Karpas-422 (cell line): ENCODE results near the gene MDH1. TPM values are rescaled to one million over a fixed set of nuclear protein-coding genes. Genes with fewer than 3 reads are reported as not detected.
"Not testable (repeated sequence)": the region's sequence is repeated elsewhere in the genome, so short reads cannot be mapped to it uniquely, and the experiment has no call there.

Experiments used
- DNase-seq: peaks from one replicate; pipeline ENCODE4 v3.0.0-alpha.2; 2015
- H2AFZ ChIP-seq: fragments of 200-600 bp; sonication (generic); 2 replicates; pipeline ENCODE4 v1.6.1; 2014; ENCODE audit warnings: antibody characterized with exemption, low read length, mixed read lengths
- H3K27ac ChIP-seq: fragments of 200-600 bp; sonication (generic); 2 replicates; pipeline ENCODE4 v1.5.1; 2014; ENCODE audit warnings: mild to moderate bottlenecking, low read length, moderate library complexity
- H3K27me3 ChIP-seq: fragments of 200-600 bp; sonication (generic); 2 replicates; pipeline ENCODE4 v1.6.1; 2014; ENCODE audit warnings: low read length, mixed read lengths
- H3K36me3 ChIP-seq: fragments of 200-600 bp; sonication (generic); 2 replicates; pipeline ENCODE4 v1.6.1; 2014; ENCODE audit warnings: low read length, mixed read lengths; ENCODE audit not compliant: insufficient read depth
- H3K4me1 ChIP-seq: fragments of 200-600 bp; sonication (generic); 2 replicates; pipeline ENCODE4 v1.6.1; 2014; ENCODE audit warnings: mild to moderate bottlenecking, low read length, mixed read lengths
- H3K4me2 ChIP-seq: fragments of 200-600 bp; sonication (generic); 2 replicates; pipeline ENCODE4 v1.6.1; 2014; ENCODE audit warnings: low read length, low read depth, mild to moderate bottlenecking; ENCODE audit not compliant: poor library complexity, severe bottlenecking
- H3K4me3 ChIP-seq: fragments of 200-600 bp; sonication (generic); 2 replicates; pipeline ENCODE4 v1.5.1; 2014; ENCODE audit warnings: mild to moderate bottlenecking, antibody characterized with exemption, low read length, mixed read lengths
- H3K79me2 ChIP-seq: fragments of 200-600 bp; sonication (generic); 2 replicates; pipeline ENCODE4 v1.6.1; 2014; ENCODE audit warnings: mild to moderate bottlenecking, low read length, mixed read lengths
- H3K9ac ChIP-seq: fragments of 200-600 bp; sonication (generic); 2 replicates; pipeline ENCODE4 v1.6.0; 2014; ENCODE audit warnings: low read length
- H3K9me2 ChIP-seq: fragments of 200-600 bp; sonication (generic), shearing (Covaris generic); replicated peaks from 2 replicates; pipeline ENCODE4 v1.6.0; 2014; ENCODE audit warnings: mild to moderate bottlenecking, low read length, moderate library complexity; ENCODE audit not compliant: insufficient read depth
- H3K9me3 ChIP-seq: fragments of 300-700, 200-600 bp; sonication (generic); 2 replicates; pipeline ENCODE4 v1.6.1; 2014; ENCODE audit warnings: low read length, mixed read lengths
- H4K20me1 ChIP-seq: fragments of 200-600 bp; sonication (generic); 2 replicates; pipeline ENCODE4 v1.6.1; 2014; ENCODE audit warnings: mild to moderate bottlenecking, antibody characterized with exemption, low read length, low read depth; ENCODE audit not compliant: insufficient read depth
- total RNA-seq: library from RNA; depleted of rRNA; stranded (reverse); fragments of >200 nt; shearing (Covaris generic); gene quantifications from 2 replicates; pipeline ENCODE4 v1.2.3, GENCODE V29; 2014; ENCODE audit warnings: low replicate concordance

The MDH1 gene
- total RNA-seq, 1 experiment from 2014 or later, result 208 TPM

GRCh38 chr2:63558922-63559321, 29.8 kb upstream of the MDH1 start:
- not testable (repeated sequence) for H3K4me2 ChIP-seq, H2AFZ ChIP-seq, H4K20me1 ChIP-seq, DNase-seq, H3K27me3 ChIP-seq, H3K79me2 ChIP-seq, H3K4me3 ChIP-seq, H3K9ac ChIP-seq, H3K4me1 ChIP-seq, H3K9me2 ChIP-seq, H3K36me3 ChIP-seq, H3K9me3 ChIP-seq, H3K27ac ChIP-seq

- no peak for DNase-seq
- H3K27ac ChIP-seq, result no peak overlapping the region
- H3K4me1 ChIP-seq, result no peaks in the 10 kb centered on the region
- no peaks in the 10 kb centered on the region for H3K27me3 ChIP-seq
- no peaks in the 10 kb centered on the region for H3K9me3 ChIP-seq
- no peak overlapping the region for H3K9ac ChIP-seq
- no peak overlapping the region for H3K4me2 ChIP-seq
- no peaks in the 10 kb centered on the region for H3K79me2 ChIP-seq
- no peaks in the 10 kb centered on the region for H3K9me2 ChIP-seq
- H3K4me3 ChIP-seq, result no peak overlapping the region
- no peaks in the 10 kb centered on the region for H3K36me3 ChIP-seq
- no peaks in the 10 kb centered on the region for H4K20me1 ChIP-seq
- no peak overlapping the region for H2AFZ ChIP-seq
Measured at GRCh38 chr2:63562751-63563150, 26.0 kb upstream of the MDH1 start.

GRCh38 chr2:63569740-63570139, 19.0 kb upstream of the MDH1 start:
- DNase-seq, result peak; percentile 33
- peaks cover 5% of the 10 kb centered on the region for H3K9me3 ChIP-seq

GRCh38 chr2:63571291-63571690, 17.5 kb upstream of the MDH1 start:
- no peak overlapping the region for H3K27ac ChIP-seq
- H3K4me3 ChIP-seq, result no peak overlapping the region
- 0 out of 2 replicates have a peak, but pooled peaks cover 3% of the 10 kb centered on the region for H4K20me1 ChIP-seq
- no peak overlapping the region for H3K4me2 ChIP-seq
- no peak overlapping the region for H2AFZ ChIP-seq
- H3K79me2 ChIP-seq, result no peaks in the 10 kb centered on the region; the same call in 1 of the 2 replicates
- H3K4me1 ChIP-seq, result no peaks in the 10 kb centered on the region
- H3K9me3 ChIP-seq, result peaks cover 5% of the 10 kb centered on the region
- no peak overlapping the region for H3K9ac ChIP-seq
- no peaks in the 10 kb centered on the region for H3K36me3 ChIP-seq
- 0 out of 2 replicates have a peak, but pooled peaks cover under 1% of the 10 kb centered on the region for H3K9me2 ChIP-seq
- H3K27me3 ChIP-seq, result no peaks in the 10 kb centered on the region
- DNase-seq, result no peak

More at GRCh38 chr2:63569740-63570139, 19.0 kb upstream of the MDH1 start:
- H3K4me1 ChIP-seq, result no peaks in the 10 kb centered on the region
- H3K36me3 ChIP-seq, result no peaks in the 10 kb centered on the region
- H3K9ac ChIP-seq, result no peak overlapping the region
- no peak overlapping the region for H3K4me3 ChIP-seq
- no peak overlapping the region for H2AFZ ChIP-seq
- H3K27me3 ChIP-seq, result no peaks in the 10 kb centered on the region
- H3K4me2 ChIP-seq, result no peak overlapping the region
- no peak overlapping the region for H3K27ac ChIP-seq
- H4K20me1 ChIP-seq, result no peaks in the 10 kb centered on the region
- no peaks in the 10 kb centered on the region for H3K9me2 ChIP-seq
- H3K79me2 ChIP-seq, result no peaks in the 10 kb centered on the region

GRCh38 chr2:63572001-63572400, 16.8 kb upstream of the MDH1 start:
- Histone ChIP-seq H3K79me2 (no peaks in the 10 kb centered on the region; the same call in 1 of the 2 replicates), H3K9me2 (0 out of 2 replicates have a peak, but pooled peaks cover 2% of the 10 kb centered on the region), H3K36me3 (no peaks in the 10 kb centered on the region), H2AFZ (no peak overlapping the region), H3K27ac (no peak overlapping the region), H3K9me3 (peaks cover 5% of the 10 kb centered on the region), H3K4me1 (no peaks in the 10 kb centered on the region), H3K27me3 (no peaks in the 10 kb centered on the region), H3K4me3 (no peak overlapping the region), H4K20me1 (0 out of 2 replicates have a peak, but pooled peaks cover 3% of the 10 kb centered on the region), H3K9ac (no peak overlapping the region), H3K4me2 (no peak overlapping the region)
- peak; percentile 27 for DNase-seq

GRCh38 chr2:63573026-63573425, 15.7 kb upstream of the MDH1 start:
- H3K79me2 ChIP-seq, H3K4me2 ChIP-seq, H4K20me1 ChIP-seq, H3K27me3 ChIP-seq, H3K36me3 ChIP-seq, H3K4me3 ChIP-seq, H3K4me1 ChIP-seq, H3K9ac ChIP-seq, H2AFZ ChIP-seq, H3K27ac ChIP-seq, H3K9me2 ChIP-seq, H3K9me3 ChIP-seq: not testable (repeated sequence)
- peak; percentile 22 for DNase-seq

GRCh38 chr2:63573726-63574345, 14.9 kb upstream of the MDH1 start:
- not testable (repeated sequence) for H3K9me2 ChIP-seq, H3K27ac ChIP-seq, H3K79me2 ChIP-seq, H3K27me3 ChIP-seq, H3K9ac ChIP-seq, H3K9me3 ChIP-seq, H2AFZ ChIP-seq, DNase-seq, H3K4me1 ChIP-seq, H3K4me2 ChIP-seq, H3K36me3 ChIP-seq, H4K20me1 ChIP-seq, H3K4me3 ChIP-seq

GRCh38 chr2:63576546-63576945, 12.2 kb upstream of the MDH1 start:
- H3K4me3 ChIP-seq, result no peak overlapping the region
- no peak overlapping the region for H3K27ac ChIP-seq
- H3K9ac ChIP-seq, result no peak overlapping the region
- H3K36me3 ChIP-seq, result no peaks in the 10 kb centered on the region
- no peaks in the 10 kb centered on the region; the same call in 1 of the 2 replicates for H3K79me2 ChIP-seq
- no peak overlapping the region for H3K4me2 ChIP-seq
- 0 out of 2 replicates have a peak, but pooled peaks cover 8% of the 10 kb centered on the region for H4K20me1 ChIP-seq
- H2AFZ ChIP-seq, result no peak overlapping the region
- H3K9me2 ChIP-seq, result 0 out of 2 replicates have a peak, but pooled peaks cover 2% of the 10 kb centered on the region
- H3K4me1 ChIP-seq, result no peaks in the 10 kb centered on the region
- no peaks in the 10 kb centered on the region for H3K27me3 ChIP-seq
- DNase-seq, result no peak
- peaks cover 5% of the 10 kb centered on the region for H3K9me3 ChIP-seq
